CD4-positive, CD25-positive, alpha-beta regulatory T cell (primary cell): ENCODE measurements around the gene UBE2L3. TPM values are rescaled to one million over a fixed set of nuclear protein-coding genes. Genes with fewer than 3 reads are reported as not detected.
"Not testable (repeated sequence)": the region's sequence is repeated elsewhere in the genome, so short reads cannot be mapped to it uniquely, and the experiment has no call there.

Experiments used
- ATAC-seq, 2 donors: fragments of 150-1000 bp; cut with Tn5 transposase; one replicate each; pipeline ENCODE4 v1.10.0; 2021; ENCODE audit warnings: low read depth in 2 of 2, moderate number of reproducible peaks in 2 of 2, moderate library complexity in 1 of 2
- DNase-seq, 3 donors: peaks; one replicate each; pipeline versions ENCODE4 v3.0.0 to v3.0.0-alpha.2; 2012 to 2022; ENCODE audit warnings: mixed read lengths in 1 of 3
- H3K27ac ChIP-seq: one replicate; pipeline ENCODE4 v1.7.0; 2013; ENCODE audit warnings: mild to moderate bottlenecking, low read length; ENCODE audit not compliant: insufficient read depth, poor library complexity, severe bottlenecking
- H3K27me3 ChIP-seq: one replicate; pipeline ENCODE4 v1.7.0; 2013; ENCODE audit warnings: low read length; ENCODE audit not compliant: control insufficient read depth, insufficient read depth
- H3K36me3 ChIP-seq: one replicate; pipeline ENCODE4 v1.7.0; 2013; ENCODE audit warnings: mild to moderate bottlenecking, low read length, moderate library complexity; ENCODE audit not compliant: control insufficient read depth, insufficient read depth
- H3K4me1 ChIP-seq: 2 replicates; pipeline ENCODE4 v1.7.0; 2013; ENCODE audit warnings: mild to moderate bottlenecking, low read length; ENCODE audit not compliant: insufficient read depth, control insufficient read depth, poor library complexity, severe bottlenecking
- H3K4me3 ChIP-seq: one replicate; pipeline ENCODE4 v1.7.0; 2013; ENCODE audit warnings: low read depth, mild to moderate bottlenecking, low read length, moderate library complexity
- H3K9me3 ChIP-seq, 2 experiments: 1 replicate in 1 of 2; 2 replicates in 1 of 2; pipeline ENCODE4 v1.7.0; 2013; ENCODE audit warnings: low read length in 2 of 2, mild to moderate bottlenecking in 1 of 2, moderate library complexity in 1 of 2; ENCODE audit not compliant: control insufficient read depth in 2 of 2
- H3K27ac Mint-ChIP-seq, 3 donors: one replicate each; pipeline ENCODE4 v1.8.0; 2020 to 2022; ENCODE audit warnings: mild to moderate bottlenecking in 3 of 3, mixed read lengths in 3 of 3, moderate library complexity in 2 of 3
- H3K27me3 Mint-ChIP-seq: one replicate; pipeline ENCODE4 v1.8.0; 2022; ENCODE audit warnings: mild to moderate bottlenecking, mixed read lengths
- H3K36me3 Mint-ChIP-seq: one replicate; pipeline ENCODE4 v1.8.0; 2020; ENCODE audit warnings: mixed read lengths
- H3K4me1 Mint-ChIP-seq, 4 donors: one replicate each; pipeline ENCODE4 v1.8.0; 2020 to 2022; ENCODE audit warnings: mixed read lengths in 4 of 4, mild to moderate bottlenecking in 1 of 4
- H3K4me3 Mint-ChIP-seq, 4 donors: one replicate each; pipeline ENCODE4 v1.8.0; 2020 to 2022; ENCODE audit warnings: mild to moderate bottlenecking in 4 of 4, mixed read lengths in 4 of 4, moderate library complexity in 3 of 4
- H3K9me3 Mint-ChIP-seq, 7 donors: one replicate each; pipeline ENCODE4 v1.8.0; 2020 to 2022; ENCODE audit warnings: mixed read lengths in 7 of 7, mild to moderate bottlenecking in 3 of 7, moderate library complexity in 2 of 7
- polyA plus RNA-seq, 4 donors: library from polyadenylated mRNA; unstranded; fragments of 300-500 nt; fragmentation: Illumina TruSeq; gene quantifications; one replicate each; pipeline ENCODE4 v1.2.3, GENCODE V29; 2021
- total RNA-seq: library from RNA; stranded (reverse); gene quantifications from one replicate; pipeline ENCODE4 v1.2.3, GENCODE V29; 2022

The UBE2L3 gene
- 33.7 TPM for total RNA-seq
- 100 to 1,000 TPM in 3 of 4 donors, 10 to 100 TPM in 1; 98.4 to 124 (median 110) TPM for polyA plus RNA-seq

GRCh38 chr22:21567456-21568346 lies at the start of gene UBE2L3:
TSS of gene UBE2L3 (plus strand) at chr22:21567714. CDS start at chr22:21567745, 31 bp downstream.
- H3K4me1 ChIP-seq, result peaks cover 38% of the 10 kb centered on the region
- H3K4me3 ChIP-seq, result peak within 1 kb of the TSS; percentile 86
- H3K27ac ChIP-seq, result peak within 1 kb of the TSS; percentile 81
- H3K36me3 Mint-ChIP-seq, result peaks cover 4% of the 10 kb centered on the region
- H3K4me3 Mint-ChIP-seq, result peak within 1 kb of the TSS; percentile 91 to 97 (median 92)
- H3K36me3 ChIP-seq, result peaks cover 2% of the 10 kb centered on the region
- H3K9me3 Mint-ChIP-seq, result no peaks in the 10 kb centered on the region
- peak; percentile 75 to 90 (median 82) for DNase-seq
- H3K27me3 ChIP-seq, result no peaks in the 10 kb centered on the region
- H3K27me3 Mint-ChIP-seq, result peaks cover 5% of the 10 kb centered on the region
- peak; percentile 83 to 85 for ATAC-seq
- H3K27ac Mint-ChIP-seq, result peak within 1 kb of the TSS; percentile 77 to 93 (median 90)
- peaks cover 32 to 46% (median 38%) of the 10 kb centered on the region in 4 donors for H3K4me1 Mint-ChIP-seq
- no peaks in the 10 kb centered on the region for H3K9me3 ChIP-seq

- not testable (repeated sequence) for H3K27me3 Mint-ChIP-seq, H3K4me3 Mint-ChIP-seq, H3K4me3 ChIP-seq, H3K9me3 ChIP-seq, H3K27ac ChIP-seq, H3K9me3 Mint-ChIP-seq, DNase-seq, H3K4me1 Mint-ChIP-seq, H3K4me1 ChIP-seq, H3K36me3 ChIP-seq, H3K27me3 ChIP-seq, H3K27ac Mint-ChIP-seq, H3K36me3 Mint-ChIP-seq, ATAC-seq
Measured at GRCh38 chr22:21526705-21527500, 40.6 kb upstream of the UBE2L3 start.

- H3K4me3 Mint-ChIP-seq, H3K27me3 ChIP-seq: not testable (repeated sequence)
Measured at GRCh38 chr22:21531525-21531924, 36.0 kb upstream of the UBE2L3 start.

GRCh38 chr22:21532863-21533648 lies 34.5 kb upstream of the UBE2L3 start:
- H3K4me1 ChIP-seq, H3K4me1 Mint-ChIP-seq, H3K27me3 ChIP-seq, H3K27ac ChIP-seq, H3K36me3 Mint-ChIP-seq, H3K36me3 ChIP-seq, H3K4me3 ChIP-seq, ATAC-seq, H3K9me3 Mint-ChIP-seq, DNase-seq, H3K27me3 Mint-ChIP-seq, H3K27ac Mint-ChIP-seq, H3K9me3 ChIP-seq, H3K4me3 Mint-ChIP-seq: not testable (repeated sequence)

More at GRCh38 chr22:21531525-21531924, 36.0 kb upstream of the UBE2L3 start:
- H3K4me1 Mint-ChIP-seq, H3K4me1 ChIP-seq, DNase-seq, H3K27me3 Mint-ChIP-seq, H3K9me3 Mint-ChIP-seq, H3K9me3 ChIP-seq, H3K27ac ChIP-seq, H3K27ac Mint-ChIP-seq, H3K36me3 ChIP-seq, H3K36me3 Mint-ChIP-seq, ATAC-seq, H3K4me3 ChIP-seq: not testable (repeated sequence)

- not testable (repeated sequence) for H3K4me3 ChIP-seq, DNase-seq, H3K36me3 Mint-ChIP-seq, H3K9me3 Mint-ChIP-seq, H3K27ac ChIP-seq, H3K4me1 ChIP-seq, H3K4me1 Mint-ChIP-seq, H3K36me3 ChIP-seq, H3K27ac Mint-ChIP-seq, H3K4me3 Mint-ChIP-seq, ATAC-seq, H3K27me3 Mint-ChIP-seq, H3K9me3 ChIP-seq, H3K27me3 ChIP-seq
Measured at GRCh38 chr22:21539862-21540261, 27.7 kb upstream of the UBE2L3 start.

GRCh38 chr22:21544432-21545322 lies 22.8 kb upstream of the UBE2L3 start:
- not testable (repeated sequence) for H3K9me3 Mint-ChIP-seq, ATAC-seq, H3K27ac ChIP-seq, H3K9me3 ChIP-seq, H3K4me1 Mint-ChIP-seq, H3K36me3 ChIP-seq, H3K4me1 ChIP-seq, DNase-seq, H3K4me3 Mint-ChIP-seq, H3K27me3 Mint-ChIP-seq, H3K4me3 ChIP-seq, H3K36me3 Mint-ChIP-seq, H3K27ac Mint-ChIP-seq, H3K27me3 ChIP-seq

GRCh38 chr22:21549558-21549957 lies 18.0 kb upstream of the UBE2L3 start:
- not testable (repeated sequence) for H3K27ac Mint-ChIP-seq, H3K4me1 Mint-ChIP-seq, DNase-seq, H3K4me3 Mint-ChIP-seq, H3K27me3 ChIP-seq, H3K4me1 ChIP-seq, H3K9me3 Mint-ChIP-seq, H3K36me3 ChIP-seq, H3K9me3 ChIP-seq, H3K36me3 Mint-ChIP-seq, H3K27me3 Mint-ChIP-seq, H3K4me3 ChIP-seq, H3K27ac ChIP-seq
- ATAC-seq, result peak; percentile 23 to 33
